Hepatocyte (in vitro differentiated cells): ENCODE measurements around the gene ATP4A.

Experiments
- EZH2 ChIP-seq: fragments of 200-600 bp; sonication (generic); IDR thresholded peaks from 2 replicates; pipeline ENCODE4 v1.6.1; 2016; ENCODE audit warnings: antibody characterized with exemption, mild to moderate bottlenecking, borderline replicate concordance
- EZH2phosphoT487 ChIP-seq: fragments of 200-600 bp; sonication (generic); IDR thresholded peaks from one replicate; pipeline ENCODE4 v1.6.1; 2018; ENCODE audit warnings: antibody characterized with exemption, mild to moderate bottlenecking, low read depth, moderate library complexity; ENCODE audit not compliant: unreplicated experiment, severe bottlenecking
- TF ChIP-seq, protein P1 (sequence below): fragments of 200-600 bp; sonication (generic); IDR thresholded peaks from 2 replicates; pipeline ENCODE4 v1.5.1; 2016; ENCODE audit warnings: antibody characterized with exemption, mild to moderate bottlenecking; ENCODE audit not compliant: poor library complexity

DNA sequence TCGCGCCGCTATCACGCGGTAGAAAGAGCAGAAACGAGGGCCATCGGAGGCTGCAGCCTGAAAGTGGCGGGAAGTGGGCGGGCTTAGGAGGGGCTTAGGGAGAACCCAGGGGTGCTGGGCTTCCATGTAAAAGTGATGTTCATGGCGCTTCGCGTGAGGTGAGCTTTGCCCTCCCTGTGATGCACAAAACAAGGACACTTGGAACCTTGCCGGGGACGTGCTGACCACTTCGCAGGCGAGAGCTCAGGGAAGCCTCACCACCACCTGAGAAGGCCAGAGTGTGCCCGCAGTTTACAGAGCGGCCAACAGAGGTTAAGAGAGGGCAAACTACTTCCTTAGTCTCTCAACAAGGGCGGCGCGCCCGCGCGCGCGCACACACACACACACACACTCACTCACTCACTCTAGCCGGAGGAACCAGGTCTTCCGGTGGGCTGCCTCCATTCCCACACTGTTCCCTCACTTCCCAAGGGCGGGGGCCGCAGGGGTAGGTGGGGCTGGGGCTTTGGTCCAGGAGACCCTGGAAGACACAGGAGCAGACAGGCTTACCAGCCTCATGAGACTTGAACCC, 29.6 kb downstream of the ATP4A start:
- TF ChIP-seq, protein P1, sequence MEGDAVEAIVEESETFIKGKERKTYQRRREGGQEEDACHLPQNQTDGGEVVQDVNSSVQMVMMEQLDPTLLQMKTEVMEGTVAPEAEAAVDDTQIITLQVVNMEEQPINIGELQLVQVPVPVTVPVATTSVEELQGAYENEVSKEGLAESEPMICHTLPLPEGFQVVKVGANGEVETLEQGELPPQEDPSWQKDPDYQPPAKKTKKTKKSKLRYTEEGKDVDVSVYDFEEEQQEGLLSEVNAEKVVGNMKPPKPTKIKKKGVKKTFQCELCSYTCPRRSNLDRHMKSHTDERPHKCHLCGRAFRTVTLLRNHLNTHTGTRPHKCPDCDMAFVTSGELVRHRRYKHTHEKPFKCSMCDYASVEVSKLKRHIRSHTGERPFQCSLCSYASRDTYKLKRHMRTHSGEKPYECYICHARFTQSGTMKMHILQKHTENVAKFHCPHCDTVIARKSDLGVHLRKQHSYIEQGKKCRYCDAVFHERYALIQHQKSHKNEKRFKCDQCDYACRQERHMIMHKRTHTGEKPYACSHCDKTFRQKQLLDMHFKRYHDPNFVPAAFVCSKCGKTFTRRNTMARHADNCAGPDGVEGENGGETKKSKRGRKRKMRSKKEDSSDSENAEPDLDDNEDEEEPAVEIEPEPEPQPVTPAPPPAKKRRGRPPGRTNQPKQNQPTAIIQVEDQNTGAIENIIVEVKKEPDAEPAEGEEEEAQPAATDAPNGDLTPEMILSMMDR = no peak
- TF ChIP-seq EZH2 (no peak), EZH2phosphoT487 (no peak)
